ENCODE results near the gene RMDN2.
"Not testable (repeated sequence)": the region's sequence is repeated elsewhere in the genome, so short reads cannot be mapped to it uniquely, and the experiment has no call there.

Gene RMDN2

DNA sequence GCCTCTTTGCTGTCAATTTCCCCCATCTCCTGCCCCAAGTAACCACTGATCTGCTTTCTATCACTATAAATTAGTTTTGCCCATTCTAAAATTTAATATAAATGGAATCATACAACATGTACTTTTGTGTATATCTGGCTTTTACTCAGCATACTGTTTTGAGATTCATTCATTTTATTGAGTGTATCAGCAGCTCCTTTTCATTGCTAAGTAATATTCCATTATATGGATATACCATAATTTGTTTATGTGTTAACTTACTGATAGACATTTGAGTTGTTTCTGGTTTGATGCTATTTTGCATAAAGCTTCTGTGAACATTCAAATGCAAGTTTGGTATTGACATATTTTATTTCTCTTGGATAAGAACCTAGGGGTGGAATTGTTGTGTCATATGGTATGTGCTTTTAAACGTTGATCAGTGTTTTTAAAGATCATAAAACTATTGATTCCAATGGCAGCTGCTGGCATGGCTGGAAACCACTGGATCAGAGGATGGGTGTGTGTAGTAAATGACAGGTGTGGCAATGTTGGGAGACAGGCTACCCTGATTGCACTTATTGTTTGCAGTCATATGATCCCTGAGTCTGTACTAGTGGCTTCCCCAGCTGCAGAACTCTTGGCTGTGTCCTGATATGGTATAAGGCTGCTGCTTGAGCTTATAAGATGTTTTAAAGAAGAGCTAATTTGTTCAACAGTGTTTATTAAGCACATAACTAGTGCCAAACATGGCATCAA, 75.6 kb downstream of the RMDN2 start:
- no peak overlapping the region for H3K27ac ChIP-seq (ENCODE audit: low read length)
- no peaks in the 10 kb centered on the region for H4K20me1 ChIP-seq (ENCODE audit: insufficient read depth, low read length)
- H3K4me3 ChIP-seq (ENCODE audit: low read length), result no peak overlapping the region
- H2AFZ ChIP-seq (ENCODE audit: low read depth, low read length), result no peak overlapping the region
- no peaks in the 10 kb centered on the region for H3K79me2 ChIP-seq (ENCODE audit: low read length)
- H3K27me3 ChIP-seq (ENCODE audit: low read depth, low read length), result no peaks in the 10 kb centered on the region
- no peak overlapping the region for H3K9ac ChIP-seq (ENCODE audit: low read length)
- no peak for TF ChIP-seq EZH2phosphoT487 (IDR thresholded peaks at IDR 0.05; ENCODE audit: low read depth)
- TF ChIP-seq, protein P1, sequence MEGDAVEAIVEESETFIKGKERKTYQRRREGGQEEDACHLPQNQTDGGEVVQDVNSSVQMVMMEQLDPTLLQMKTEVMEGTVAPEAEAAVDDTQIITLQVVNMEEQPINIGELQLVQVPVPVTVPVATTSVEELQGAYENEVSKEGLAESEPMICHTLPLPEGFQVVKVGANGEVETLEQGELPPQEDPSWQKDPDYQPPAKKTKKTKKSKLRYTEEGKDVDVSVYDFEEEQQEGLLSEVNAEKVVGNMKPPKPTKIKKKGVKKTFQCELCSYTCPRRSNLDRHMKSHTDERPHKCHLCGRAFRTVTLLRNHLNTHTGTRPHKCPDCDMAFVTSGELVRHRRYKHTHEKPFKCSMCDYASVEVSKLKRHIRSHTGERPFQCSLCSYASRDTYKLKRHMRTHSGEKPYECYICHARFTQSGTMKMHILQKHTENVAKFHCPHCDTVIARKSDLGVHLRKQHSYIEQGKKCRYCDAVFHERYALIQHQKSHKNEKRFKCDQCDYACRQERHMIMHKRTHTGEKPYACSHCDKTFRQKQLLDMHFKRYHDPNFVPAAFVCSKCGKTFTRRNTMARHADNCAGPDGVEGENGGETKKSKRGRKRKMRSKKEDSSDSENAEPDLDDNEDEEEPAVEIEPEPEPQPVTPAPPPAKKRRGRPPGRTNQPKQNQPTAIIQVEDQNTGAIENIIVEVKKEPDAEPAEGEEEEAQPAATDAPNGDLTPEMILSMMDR (IDR thresholded peaks at IDR 0.05; ENCODE audit: low read depth, low read length), result no peak
- H3K36me3 ChIP-seq (replicated peaks; ENCODE audit: low read depth, low read length), result no peaks in the 10 kb centered on the region
- no peak overlapping the region for H3K4me2 ChIP-seq (ENCODE audit: low read length)
- no peaks in the 10 kb centered on the region for H3K9me3 ChIP-seq (ENCODE audit: insufficient read depth, low read length)
- H3K4me1 ChIP-seq (ENCODE audit: low read length), result no peaks in the 10 kb centered on the region

DNA sequence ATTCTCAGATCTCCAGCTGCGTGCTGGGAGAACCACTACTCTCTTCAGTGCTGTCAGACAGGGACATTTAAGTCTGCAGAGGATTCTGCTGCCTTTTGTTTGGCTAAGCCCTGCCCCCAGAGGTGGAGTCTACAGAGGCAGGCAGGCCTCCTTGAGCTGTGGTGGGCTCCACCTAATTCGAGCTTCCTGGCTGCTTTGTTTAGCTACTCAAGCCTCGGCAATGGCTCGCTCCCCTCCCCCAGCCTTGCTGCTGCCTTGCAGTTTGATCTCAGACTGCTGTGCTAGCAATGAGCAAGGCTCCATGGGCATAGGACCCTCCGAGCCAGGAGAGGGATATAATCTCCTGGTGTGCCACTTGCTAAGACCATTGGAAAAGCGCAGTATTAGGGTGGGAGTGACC, 85.1 kb downstream of the RMDN2 start:
- H3K4me2 ChIP-seq (ENCODE audit: low read length); H3K79me2 ChIP-seq (ENCODE audit: low read length); H3K4me1 ChIP-seq (ENCODE audit: low read length): not testable (repeated sequence)

DNA sequence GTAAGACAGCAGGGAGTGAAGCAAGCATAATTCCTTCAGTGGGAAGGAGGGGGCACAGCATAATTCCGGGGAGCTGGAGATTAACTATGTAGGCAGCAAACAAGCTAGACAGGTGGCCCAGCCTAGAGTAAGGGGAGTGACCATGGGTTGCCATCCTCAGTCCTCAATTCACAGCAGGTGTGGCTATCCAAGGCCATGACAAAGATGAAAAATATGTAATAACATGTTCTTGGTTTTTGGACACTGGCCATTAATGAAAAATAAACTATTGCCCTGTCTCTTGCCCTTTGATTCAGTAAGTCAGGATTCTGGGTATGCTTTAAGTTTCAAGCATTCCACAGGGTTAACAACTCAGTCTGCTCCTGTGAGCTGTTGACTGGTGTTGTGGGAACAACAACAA, 85.9 kb downstream of the RMDN2 start:
- Histone ChIP-seq H3K4me2 (ENCODE audit: low read length) (no peak overlapping the region), H2AFZ (ENCODE audit: low read depth, low read length) (no peak overlapping the region), H3K27ac (ENCODE audit: low read length) (no peak overlapping the region), H3K9ac (ENCODE audit: low read length) (no peak overlapping the region), H4K20me1 (ENCODE audit: insufficient read depth, low read length) (no peaks in the 10 kb centered on the region), H3K36me3 (replicated peaks; ENCODE audit: low read depth, low read length) (no peaks in the 10 kb centered on the region), H3K9me3 (ENCODE audit: insufficient read depth, low read length) (no peaks in the 10 kb centered on the region), H3K4me3 (ENCODE audit: low read length) (no peak overlapping the region), H3K27me3 (ENCODE audit: low read depth, low read length) (no peaks in the 10 kb centered on the region), H3K79me2 (ENCODE audit: low read length) (no peaks in the 10 kb centered on the region), H3K4me1 (ENCODE audit: low read length) (no peaks in the 10 kb centered on the region)
- TF ChIP-seq, protein P1 (IDR thresholded peaks at IDR 0.05; ENCODE audit: low read depth, low read length), result no peak
- no peak for TF ChIP-seq EZH2phosphoT487 (IDR thresholded peaks at IDR 0.05; ENCODE audit: low read depth)

More for the DNA sequence above, 85.1 kb downstream of the RMDN2 start:
- H3K9me3 ChIP-seq (ENCODE audit: insufficient read depth, low read length); H3K4me3 ChIP-seq (ENCODE audit: low read length); H3K27ac ChIP-seq (ENCODE audit: low read length); H3K27me3 ChIP-seq (ENCODE audit: low read depth, low read length); H3K36me3 ChIP-seq (replicated peaks; ENCODE audit: low read depth, low read length); H3K9ac ChIP-seq (ENCODE audit: low read length); H2AFZ ChIP-seq (ENCODE audit: low read depth, low read length); H4K20me1 ChIP-seq (ENCODE audit: insufficient read depth, low read length): not testable (repeated sequence)

DNA sequence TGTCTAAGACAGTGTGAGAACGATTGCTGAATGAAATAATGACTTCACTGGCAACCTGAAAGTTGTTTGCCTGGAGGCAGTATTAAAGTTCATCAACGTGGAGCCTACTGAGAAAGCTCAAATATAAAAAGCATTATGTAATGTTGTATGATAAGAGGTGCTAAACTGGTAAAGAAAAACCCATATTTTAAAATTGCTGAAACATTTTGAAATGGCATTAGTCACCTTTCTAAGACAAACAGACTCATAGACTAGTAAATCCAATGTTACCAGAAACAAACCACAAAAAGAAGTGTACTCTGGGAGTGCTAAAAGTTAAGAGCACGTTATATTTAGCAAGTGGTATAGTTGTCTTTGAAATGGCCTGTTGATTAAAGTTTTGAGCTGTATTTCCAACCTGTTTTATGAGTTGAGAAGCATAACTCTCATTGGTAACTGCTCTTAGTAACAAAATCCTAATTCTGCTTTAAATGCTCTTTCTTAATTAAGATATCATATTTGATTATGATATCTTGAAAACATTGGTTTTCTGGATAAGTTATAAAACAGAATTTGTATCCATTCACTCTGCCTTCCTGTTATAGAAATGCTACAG, 88.2 kb downstream of the RMDN2 start:
- Histone ChIP-seq H3K4me3 (ENCODE audit: low read length) (no peak overlapping the region), H3K27ac (ENCODE audit: low read length) (no peak overlapping the region), H3K4me1 (ENCODE audit: low read length) (no peaks in the 10 kb centered on the region), H3K9ac (ENCODE audit: low read length) (no peak overlapping the region), H3K36me3 (replicated peaks; ENCODE audit: low read depth, low read length) (no peaks in the 10 kb centered on the region), H3K9me3 (ENCODE audit: insufficient read depth, low read length) (no peaks in the 10 kb centered on the region), H2AFZ (ENCODE audit: low read depth, low read length) (no peak overlapping the region), H3K79me2 (ENCODE audit: low read length) (no peaks in the 10 kb centered on the region), H4K20me1 (ENCODE audit: insufficient read depth, low read length) (no peaks in the 10 kb centered on the region), H3K4me2 (ENCODE audit: low read length) (no peak overlapping the region), H3K27me3 (ENCODE audit: low read depth, low read length) (no peaks in the 10 kb centered on the region)
- TF ChIP-seq, protein P1 (IDR thresholded peaks at IDR 0.05; ENCODE audit: low read depth, low read length), result no peak

Data from OCI-LY3 (cell line).